CD14-positive monocyte (primary cell): ENCODE results near the gene CIROP. TPM values are rescaled to one million over a fixed set of nuclear protein-coding genes. Genes with fewer than 3 reads are reported as not detected.
A peak's percentile ranks its signal among the peaks of the same experiment; 100 is the strongest.

Experiments
- DNase-seq, 3 donors: peaks; one replicate each; pipeline ENCODE4 v3.0.0-alpha.2; 2011 to 2022
- H2AFZ ChIP-seq: 2 replicates; pipeline ENCODE4 v1.6.0; 2012; ENCODE audit warnings: mild to moderate bottlenecking, low read depth, low read length, inconsistent platforms; ENCODE audit not compliant: insufficient read depth, poor library complexity, severe bottlenecking
- H3K27ac ChIP-seq, 2 donors: 1 replicate in 1 of 2; 2 replicates in 1 of 2; pipeline ENCODE4 v1.5.1; 2012 to 2013; ENCODE audit warnings: low read length in 2 of 2, control low read depth in 1 of 2, inconsistent platforms in 1 of 2, low read depth in 1 of 2, mild to moderate bottlenecking in 1 of 2
- H3K27me3 ChIP-seq, 2 donors: one replicate each; pipeline versions ENCODE4 v1.6.0 to v1.6.1; 2011 to 2013; ENCODE audit warnings: low read length in 2 of 2; ENCODE audit not compliant: control insufficient read depth in 2 of 2, insufficient read depth in 2 of 2
- H3K36me3 ChIP-seq, 2 donors: replicated peaks in 1 of 2; 1 replicate in 1 of 2; 2 replicates in 1 of 2; pipeline versions ENCODE4 v1.5.1 to v1.6.1; 2012 to 2013; ENCODE audit warnings: low read length in 2 of 2, control low read depth in 1 of 2, inconsistent platforms in 1 of 2, mild to moderate bottlenecking in 1 of 2; ENCODE audit not compliant: insufficient read depth in 2 of 2, control insufficient read depth in 1 of 2
- H3K4me1 ChIP-seq, 2 donors: 1 replicate in 1 of 2; 2 replicates in 1 of 2; pipeline versions ENCODE4 v1.5.1 to v1.6.1; 2012 to 2013; ENCODE audit warnings: low read length in 2 of 2, control low read depth in 1 of 2, inconsistent platforms in 1 of 2, mild to moderate bottlenecking in 1 of 2, moderate library complexity in 1 of 2; ENCODE audit not compliant: insufficient read depth in 2 of 2, control insufficient read depth in 1 of 2
- H3K4me2 ChIP-seq: replicated peaks from 2 replicates; pipeline ENCODE3; 2012; ENCODE audit warnings: low read length, moderate library complexity, mild to moderate bottlenecking; ENCODE audit not compliant: poor library complexity, severe bottlenecking; ENCODE audit errors: extremely low read depth
- H3K4me3 ChIP-seq, 3 experiments: fragments of 200-600 bp in 1 of 3; sonication (generic) in 1 of 3; replicated peaks in 1 of 3; 1 replicate in 2 of 3; 2 replicates in 1 of 3; pipeline ENCODE4 v1.5.1; 2011 to 2013; ENCODE audit warnings: low read length in 3 of 3, mild to moderate bottlenecking in 3 of 3, control low read depth in 2 of 3, low read depth in 2 of 3, inconsistent platforms in 1 of 3, moderate library complexity in 1 of 3
- H3K79me2 ChIP-seq: 2 replicates; pipeline ENCODE4 v1.6.0; 2012; ENCODE audit warnings: mild to moderate bottlenecking, control low read depth, inconsistent platforms, low read length, moderate library complexity; ENCODE audit not compliant: insufficient read depth
- H3K9ac ChIP-seq: 2 replicates; pipeline ENCODE4 v1.6.0; 2017; ENCODE audit warnings: low read length, mild to moderate bottlenecking; ENCODE audit not compliant: insufficient read depth, poor library complexity, severe bottlenecking
- H3K9me3 ChIP-seq, 2 donors: replicated peaks in 1 of 2; 1 replicate in 1 of 2; 2 replicates in 1 of 2; pipeline versions ENCODE4 v1.5.1 to v1.6.1; 2012 to 2013; ENCODE audit warnings: low read length in 2 of 2, control low read depth in 1 of 2; ENCODE audit not compliant: control insufficient read depth in 1 of 2, insufficient read depth in 1 of 2
- H4K20me1 ChIP-seq: 2 replicates; pipeline ENCODE4 v1.6.0; 2012; ENCODE audit warnings: mild to moderate bottlenecking, low read length, control low read depth, moderate library complexity; ENCODE audit not compliant: insufficient read depth
- H3K27ac Mint-ChIP-seq, 7 donors: one replicate each; pipeline ENCODE4 v1.8.0; 2020; ENCODE audit warnings: mild to moderate bottlenecking in 7 of 7, mixed read lengths in 7 of 7, moderate library complexity in 6 of 7, inconsistent platforms in 2 of 7
- H3K27me3 Mint-ChIP-seq, 3 donors: one replicate each; pipeline ENCODE4 v1.8.0; 2021 to 2022; ENCODE audit warnings: low read depth in 3 of 3, mild to moderate bottlenecking in 3 of 3, mixed read lengths in 3 of 3, moderate library complexity in 3 of 3, inconsistent platforms in 1 of 3
- H3K36me3 Mint-ChIP-seq, 2 donors: one replicate each; pipeline ENCODE4 v1.8.0; 2020; ENCODE audit warnings: mixed read lengths in 2 of 2, inconsistent platforms in 1 of 2, mild to moderate bottlenecking in 1 of 2
- H3K4me1 Mint-ChIP-seq: one replicate; pipeline ENCODE4 v1.8.0; 2020; ENCODE audit warnings: mild to moderate bottlenecking, mixed read lengths
- H3K4me3 Mint-ChIP-seq, 2 donors: one replicate each; pipeline ENCODE4 v1.8.0; 2020; ENCODE audit warnings: mild to moderate bottlenecking in 2 of 2, mixed read lengths in 2 of 2, moderate library complexity in 1 of 2
- H3K9me3 Mint-ChIP-seq, 7 donors: one replicate each; pipeline ENCODE4 v1.8.0; 2020 to 2022; ENCODE audit warnings: mixed read lengths in 7 of 7, mild to moderate bottlenecking in 6 of 7, moderate library complexity in 6 of 7, inconsistent platforms in 2 of 7
- WGBS: methylation state at CpG from one replicate; pipeline ENCODE4 v1.1.5; 2013; ENCODE audit warnings: missing lambda C conversion rate; ENCODE audit not compliant: insufficient coverage; 5-methylcytosine and 5-hydroxymethylcytosine counted together
- intact Hi-C, 2 donors: fragments of 100-400 bp; cut with micrococcal nuclease; formaldehyde crosslinking; loops; one replicate each; pipeline versions ENCODE4 v1.15.0 to v1.15.1; 2023
- polyA plus RNA-seq, 3 donors: library from polyadenylated mRNA; depleted of rRNA in 1 of 3; unstranded in 2 of 3; stranded (reverse) in 1 of 3; fragments of 300-500 nt in 2 of 3; fragments of >200 nt in 1 of 3; fragmentation: Illumina TruSeq in 2 of 3; gene quantifications; 1 replicate in 2 of 3; 2 replicates in 1 of 3; pipeline ENCODE4 v1.2.3, GENCODE V29; 2012 to 2021
- TF ChIP-seq, protein P1 (sequence below): fragments of 200-600 bp; IDR thresholded peaks from one replicate; pipeline ENCODE4 v1.8.0; 2022; ENCODE audit warnings: antibody characterized with exemption, mild to moderate bottlenecking

Gene CIROP
- polyA plus RNA-seq, 3 donors, result not detected

DNA sequence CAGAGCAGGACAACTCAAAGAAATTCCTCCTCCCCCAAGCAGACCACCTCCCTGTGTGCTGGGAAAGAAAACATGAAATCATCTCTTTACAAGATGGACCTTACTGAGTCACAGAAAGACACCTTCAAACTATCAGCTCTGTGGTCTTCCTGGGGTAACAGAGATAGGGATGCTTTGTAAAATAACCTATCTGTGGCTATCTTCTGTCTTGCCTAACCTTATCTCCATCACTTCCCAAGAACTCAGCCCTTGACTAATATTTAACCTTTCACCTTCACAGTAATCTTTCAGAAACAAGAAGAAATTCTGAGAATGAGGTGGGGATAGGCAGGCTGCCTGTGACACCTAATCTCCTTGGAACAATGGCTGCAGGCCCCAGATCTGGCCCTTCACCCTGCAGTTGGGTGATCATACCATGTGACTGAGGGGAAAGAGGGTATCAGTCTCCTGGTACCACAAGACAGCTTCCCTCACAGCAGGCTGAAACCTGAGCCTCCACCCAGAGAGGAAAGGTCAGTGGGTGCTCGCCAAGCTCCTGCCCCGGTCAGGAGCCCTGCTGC, 41.6 kb upstream of the CIROP start:
- Mint-ChIP-seq H3K27ac (no peak overlapping the region), H3K36me3 (no peaks in the 10 kb centered on the region), H3K4me3 (no peak overlapping the region), H3K9me3 (peaks cover 0 to 3% (median 0%) of the 10 kb centered on the region in 7 donors), H3K4me1 (peaks cover 3% of the 10 kb centered on the region), H3K27me3 (peaks cover 0 to 3% (median 2%) of the 10 kb centered on the region in 3 donors)
- Histone ChIP-seq H2AFZ (no peak overlapping the region), H3K9me3 (no peaks in the 10 kb centered on the region), H3K4me2 (no peak overlapping the region), H3K9ac (no peak overlapping the region), H3K27ac (no peak overlapping the region), H3K27me3 (no peaks in the 10 kb centered on the region), H3K36me3 (no peaks in the 10 kb centered on the region), H3K79me2 (no peaks in the 10 kb centered on the region), H3K4me1 (no peaks in the 10 kb centered on the region), H4K20me1 (no peaks in the 10 kb centered on the region), H3K4me3 (no peak overlapping the region)
- no peak for DNase-seq
- WGBS, result 83% methylated on average over 1 of the region's 2 CpGs
- intact Hi-C loops, result no loop called here
- TF ChIP-seq, protein P1, sequence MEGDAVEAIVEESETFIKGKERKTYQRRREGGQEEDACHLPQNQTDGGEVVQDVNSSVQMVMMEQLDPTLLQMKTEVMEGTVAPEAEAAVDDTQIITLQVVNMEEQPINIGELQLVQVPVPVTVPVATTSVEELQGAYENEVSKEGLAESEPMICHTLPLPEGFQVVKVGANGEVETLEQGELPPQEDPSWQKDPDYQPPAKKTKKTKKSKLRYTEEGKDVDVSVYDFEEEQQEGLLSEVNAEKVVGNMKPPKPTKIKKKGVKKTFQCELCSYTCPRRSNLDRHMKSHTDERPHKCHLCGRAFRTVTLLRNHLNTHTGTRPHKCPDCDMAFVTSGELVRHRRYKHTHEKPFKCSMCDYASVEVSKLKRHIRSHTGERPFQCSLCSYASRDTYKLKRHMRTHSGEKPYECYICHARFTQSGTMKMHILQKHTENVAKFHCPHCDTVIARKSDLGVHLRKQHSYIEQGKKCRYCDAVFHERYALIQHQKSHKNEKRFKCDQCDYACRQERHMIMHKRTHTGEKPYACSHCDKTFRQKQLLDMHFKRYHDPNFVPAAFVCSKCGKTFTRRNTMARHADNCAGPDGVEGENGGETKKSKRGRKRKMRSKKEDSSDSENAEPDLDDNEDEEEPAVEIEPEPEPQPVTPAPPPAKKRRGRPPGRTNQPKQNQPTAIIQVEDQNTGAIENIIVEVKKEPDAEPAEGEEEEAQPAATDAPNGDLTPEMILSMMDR, result no peak

DNA sequence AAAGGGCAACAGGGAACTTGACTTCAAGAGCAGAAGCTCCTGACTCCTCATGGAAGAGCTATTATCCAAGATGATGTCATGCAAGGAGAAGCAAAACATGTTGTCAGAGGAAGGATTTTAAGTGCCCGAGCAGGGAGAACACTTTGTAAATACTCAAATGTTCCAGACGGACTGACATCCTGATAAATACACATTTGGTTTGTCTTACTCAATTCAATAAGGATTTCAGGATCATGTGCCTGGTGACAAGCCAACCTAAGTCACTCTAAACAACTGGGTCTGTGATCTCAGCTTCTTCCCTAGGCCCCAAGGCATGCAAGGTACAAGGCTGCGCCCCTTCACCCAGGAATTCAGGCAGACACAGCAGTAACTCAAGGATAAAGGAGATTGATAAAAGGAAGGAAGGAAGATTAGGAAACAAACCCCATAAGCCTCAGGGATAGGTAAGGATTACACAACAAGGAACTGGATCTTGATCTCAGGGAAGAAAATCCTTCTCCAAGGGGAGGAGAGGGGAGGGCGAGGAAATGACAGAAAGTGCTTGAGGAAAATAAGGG, 41.1 kb upstream of the CIROP start:
- Histone ChIP-seq H4K20me1 (no peaks in the 10 kb centered on the region), H3K4me2 (no peak overlapping the region), H3K36me3 (no peaks in the 10 kb centered on the region), H2AFZ (no peak overlapping the region), H3K27ac (no peak overlapping the region), H3K79me2 (no peaks in the 10 kb centered on the region), H3K9ac (no peak overlapping the region), H3K4me1 (no peaks in the 10 kb centered on the region), H3K27me3 (no peaks in the 10 kb centered on the region), H3K4me3 (no peak overlapping the region), H3K9me3 (no peaks in the 10 kb centered on the region)
- TF ChIP-seq, protein P1, result no peak
- Mint-ChIP-seq H3K4me1 (peaks cover 3% of the 10 kb centered on the region), H3K27ac (peak overlapping the region in 1 of 7 donors; percentile 7), H3K27me3 (peaks cover 1 to 2% (median 2%) of the 10 kb centered on the region in 3 donors), H3K4me3 (no peak overlapping the region), H3K9me3 (peaks cover 0 to 3% (median 0%) of the 10 kb centered on the region in 7 donors), H3K36me3 (no peaks in the 10 kb centered on the region)
- intact Hi-C loops, result no loop called here
- WGBS, result 80% methylated on average over 2 of the region's 4 CpGs
- no peak for DNase-seq
